Mesodermal cell (in vitro differentiated cells): Measurements from ENCODE around the gene TTK.

Source experiments
- H3K27ac ChIP-seq: 2 replicates; pipeline ENCODE4 v1.7.0; 2013; ENCODE audit warnings: mild to moderate bottlenecking, low read depth, low read length, moderate library complexity; ENCODE audit not compliant: severe bottlenecking
- H3K36me3 ChIP-seq: 2 replicates; pipeline ENCODE4 v1.7.1; 2013; ENCODE audit warnings: mild to moderate bottlenecking, low read length, moderate library complexity; ENCODE audit not compliant: control insufficient read depth, insufficient read depth
- H3K4me1 ChIP-seq: one replicate; pipeline ENCODE4 v1.7.1; 2013; ENCODE audit warnings: mild to moderate bottlenecking, low read length; ENCODE audit not compliant: insufficient read depth, control insufficient read depth, poor library complexity, severe bottlenecking
- H3K4me3 ChIP-seq: 2 replicates; pipeline ENCODE4 v1.7.0; 2013; ENCODE audit warnings: low read length, control low read depth, mild to moderate bottlenecking; ENCODE audit not compliant: insufficient read depth, poor library complexity, severe bottlenecking; ENCODE audit errors: extremely low read depth
- H3K9me3 ChIP-seq: 2 replicates; pipeline ENCODE4 v1.7.1; 2013; ENCODE audit warnings: mild to moderate bottlenecking, low read length, moderate library complexity; ENCODE audit not compliant: control insufficient read depth
- WGBS, 2 experiments: methylation state at CpG; one replicate each; pipeline ENCODE4 v1.1.5; 2013; ENCODE audit warnings: missing lambda C conversion rate in 2 of 2; ENCODE audit not compliant: insufficient coverage in 2 of 2; 5-methylcytosine and 5-hydroxymethylcytosine counted together

Gene TTK

DNA sequence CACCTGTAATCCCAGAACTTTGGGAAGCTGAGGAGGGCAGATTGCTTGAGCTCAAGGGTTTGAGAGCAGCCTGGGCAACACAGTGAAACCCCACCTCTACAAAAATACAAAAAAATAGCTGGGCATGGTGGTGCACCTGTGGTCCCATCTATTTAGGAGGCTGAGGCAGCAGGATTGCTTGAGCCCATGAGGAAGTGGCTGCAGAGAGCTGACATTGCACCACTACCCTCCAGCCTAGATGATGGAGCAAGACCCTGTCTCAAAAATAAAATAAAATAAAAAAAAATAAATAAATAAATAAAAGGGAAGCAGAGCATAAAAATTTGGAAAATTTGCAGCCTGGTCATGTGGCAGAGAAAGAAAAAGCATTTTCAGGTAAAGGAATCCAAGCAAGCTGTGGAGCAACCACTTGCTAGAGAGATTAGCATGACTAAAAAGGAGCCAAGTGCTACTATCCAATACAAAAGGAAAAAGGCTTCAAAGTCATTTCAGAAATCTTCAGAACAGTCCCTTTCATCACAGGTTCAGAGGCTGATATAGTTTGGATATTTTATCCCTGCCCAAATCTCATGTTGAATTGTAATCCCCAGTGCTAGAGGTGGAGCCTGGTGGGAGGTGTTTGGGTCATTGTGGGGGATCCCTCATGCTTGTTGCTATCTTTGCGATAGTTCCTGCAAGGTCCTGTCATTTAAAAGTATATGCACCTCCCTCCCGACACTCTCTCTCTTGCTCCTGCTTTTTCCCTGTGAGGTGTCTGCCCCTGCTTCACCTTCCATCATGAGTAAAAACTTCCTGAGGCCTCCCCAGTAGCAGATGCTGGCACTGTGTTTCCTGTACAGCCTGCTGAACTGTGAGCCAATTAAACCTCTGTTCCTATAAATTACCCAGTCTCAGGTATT is 11.2 kb upstream of the TTK start:
- H3K9me3 ChIP-seq, result no peaks in the 10 kb centered on the region
- no peaks in the 10 kb centered on the region for H3K36me3 ChIP-seq
- no peaks in the 10 kb centered on the region for H3K4me1 ChIP-seq
- no peak overlapping the region for H3K27ac ChIP-seq
- H3K4me3 ChIP-seq, result no peak overlapping the region
- WGBS, 2 experiments, result 29 to 33% methylated on average over 2 of the region's 2 CpGs

DNA sequence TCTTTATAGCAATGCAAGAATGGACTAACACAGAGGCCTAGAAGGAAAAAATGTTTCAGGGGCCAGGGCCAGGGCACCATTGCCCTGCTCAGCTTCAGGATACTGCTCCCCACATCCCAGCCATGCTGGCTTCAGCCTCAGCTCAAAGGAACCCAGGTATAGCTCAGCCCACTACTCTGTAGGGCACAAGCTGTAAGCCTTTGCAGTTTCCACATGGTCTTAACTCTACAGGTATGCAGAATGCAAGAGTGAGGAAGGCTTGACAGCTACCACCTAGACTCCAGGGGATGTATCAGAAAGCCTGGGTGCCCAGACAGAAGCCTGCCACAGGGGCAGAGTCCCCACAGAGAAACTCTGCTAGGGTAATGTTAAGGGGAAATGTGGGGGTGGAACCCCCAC is 10.5 kb upstream of the TTK start:
- H3K4me3 ChIP-seq, result no peak overlapping the region
- no peaks in the 10 kb centered on the region for H3K4me1 ChIP-seq
- no peak overlapping the region for H3K27ac ChIP-seq
- no peaks in the 10 kb centered on the region for H3K9me3 ChIP-seq
- no peaks in the 10 kb centered on the region for H3K36me3 ChIP-seq

DNA sequence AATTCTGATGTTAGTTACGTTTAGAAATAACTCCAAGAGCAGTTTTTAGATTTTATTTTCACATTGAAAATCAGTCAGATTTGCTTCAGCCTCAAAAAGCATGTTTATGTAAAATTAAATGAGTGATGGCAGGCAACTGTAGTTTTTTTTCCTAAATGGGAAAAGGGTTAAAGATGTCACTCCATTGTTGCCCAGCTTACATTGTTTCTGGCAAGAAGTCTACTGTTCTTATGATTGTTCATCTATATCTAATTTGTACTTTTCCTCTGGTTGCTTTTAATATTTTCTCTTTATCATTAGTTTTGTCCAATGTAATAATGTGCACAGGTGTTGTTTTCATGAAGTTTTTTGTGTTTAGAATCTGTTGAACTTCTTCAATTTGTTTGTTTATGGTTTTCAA is 6.7 kb upstream of the TTK start:
- Histone ChIP-seq H3K4me3 (no peak overlapping the region), H3K4me1 (no peaks in the 10 kb centered on the region), H3K27ac (no peak overlapping the region), H3K9me3 (no peaks in the 10 kb centered on the region), H3K36me3 (no peaks in the 10 kb centered on the region)
- no CpG with 5 or more reads among the region's 1 CpG for WGBS, 2 experiments

DNA sequence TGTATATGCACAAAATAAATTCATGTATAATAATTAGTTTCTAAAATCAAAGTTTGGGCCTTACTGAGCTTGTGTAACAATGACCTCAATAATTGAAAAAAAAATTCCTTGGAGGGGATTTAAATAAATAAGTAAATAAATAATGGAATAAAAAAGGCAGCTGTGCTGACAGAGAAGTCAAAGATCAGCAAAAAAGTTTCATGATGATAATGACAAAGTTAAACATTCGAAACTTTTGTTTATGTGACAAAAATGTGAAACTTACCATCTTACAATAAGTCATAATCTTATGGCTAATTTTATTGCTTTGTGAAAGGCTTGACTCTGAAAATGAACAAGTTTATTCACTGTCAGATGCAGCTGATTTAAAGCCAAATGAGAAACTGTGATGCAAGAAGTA is 3.1 kb upstream of the TTK start:
- Histone ChIP-seq H3K4me3 (no peak overlapping the region), H3K36me3 (peaks cover under 1% of the 10 kb centered on the region), H3K9me3 (no peaks in the 10 kb centered on the region), H3K4me1 (peaks cover 10% of the 10 kb centered on the region), H3K27ac (no peak overlapping the region)
- no CpG with 5 or more reads among the region's 1 CpG for WGBS, 2 experiments

DNA sequence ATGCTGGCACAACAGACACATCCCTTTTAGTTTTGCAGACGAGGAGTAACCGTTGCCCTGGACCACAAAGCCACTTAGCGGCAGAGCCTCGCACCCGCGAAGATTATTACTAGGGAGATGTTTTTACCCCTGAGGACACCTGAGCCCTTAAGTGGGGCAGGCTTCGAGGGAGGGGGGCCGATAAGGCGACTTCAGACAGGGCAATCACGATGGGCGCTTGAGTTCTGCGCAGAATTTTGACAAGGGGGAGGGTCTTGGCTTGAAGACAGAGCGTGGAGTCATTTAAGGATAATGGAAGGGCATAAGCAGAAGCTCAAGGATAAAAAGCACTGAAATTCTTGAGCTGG is 650 bp upstream of the TTK start:
- peak overlapping the region; percentile 76 for H3K4me3 ChIP-seq
- H3K36me3 ChIP-seq, result peaks cover 15% of the 10 kb centered on the region
- peaks cover 10% of the 10 kb centered on the region for H3K4me1 ChIP-seq
- no peaks in the 10 kb centered on the region for H3K9me3 ChIP-seq
- 74 to 83% methylated on average over 11 to 13 of the region's 13 CpGs for WGBS, 2 experiments
- peak overlapping the region; percentile 66 for H3K27ac ChIP-seq

DNA sequence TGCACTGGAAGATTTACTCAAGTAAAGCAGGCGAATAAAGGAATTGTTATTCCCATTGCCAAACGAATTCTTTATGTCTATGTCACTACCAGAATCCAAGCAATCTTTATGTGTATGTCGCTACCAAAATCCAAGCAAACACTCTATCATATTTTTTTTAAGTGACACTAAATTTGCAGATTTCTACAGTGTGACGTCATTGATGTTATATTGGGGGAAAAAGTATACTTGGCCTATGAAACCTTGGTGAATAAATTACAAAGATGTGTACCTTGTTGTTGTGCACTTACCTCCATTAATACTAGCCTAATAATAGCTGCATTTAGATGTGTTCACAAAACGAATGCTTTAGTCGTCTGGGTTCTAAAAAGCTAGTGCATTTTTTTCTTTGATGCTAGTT is 957 bp downstream of the TTK start:
- Histone ChIP-seq H3K9me3 (no peaks in the 10 kb centered on the region), H3K36me3 (peaks cover 28% of the 10 kb centered on the region), H3K4me1 (peaks cover 10% of the 10 kb centered on the region), H3K27ac (no peak overlapping the region), H3K4me3 (peak overlapping the region; percentile 76)
- WGBS, 2 experiments, result 61 to 75% methylated on average over 2 to 5 of the region's 6 CpGs

DNA sequence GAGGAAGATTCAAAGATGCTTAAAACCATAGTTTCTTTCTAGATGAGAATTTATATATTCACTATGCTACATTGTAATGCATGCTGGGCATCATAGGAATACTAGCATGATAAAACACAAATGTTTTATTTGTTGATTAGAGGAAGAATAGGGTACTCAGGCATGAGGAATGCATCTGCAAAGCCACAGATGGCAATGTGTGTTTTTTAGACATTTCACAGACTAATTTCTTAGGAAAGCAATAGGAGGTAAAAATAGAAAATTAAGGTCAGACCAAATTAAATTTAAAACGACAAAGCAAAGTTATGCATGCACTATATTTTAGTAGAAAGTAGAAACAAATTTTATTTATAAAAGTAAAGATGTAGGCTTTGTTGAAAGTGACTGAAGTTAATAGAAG is 2.1 kb downstream of the TTK start:
- H3K4me3 ChIP-seq, result no peak overlapping the region
- H3K4me1 ChIP-seq, result peaks cover 10% of the 10 kb centered on the region
- H3K36me3 ChIP-seq, result peaks cover 32% of the 10 kb centered on the region
- no peak overlapping the region for H3K27ac ChIP-seq
- WGBS, 2 experiments, result no CpG with 5 or more reads among the region's 1 CpG
- no peaks in the 10 kb centered on the region for H3K9me3 ChIP-seq

DNA sequence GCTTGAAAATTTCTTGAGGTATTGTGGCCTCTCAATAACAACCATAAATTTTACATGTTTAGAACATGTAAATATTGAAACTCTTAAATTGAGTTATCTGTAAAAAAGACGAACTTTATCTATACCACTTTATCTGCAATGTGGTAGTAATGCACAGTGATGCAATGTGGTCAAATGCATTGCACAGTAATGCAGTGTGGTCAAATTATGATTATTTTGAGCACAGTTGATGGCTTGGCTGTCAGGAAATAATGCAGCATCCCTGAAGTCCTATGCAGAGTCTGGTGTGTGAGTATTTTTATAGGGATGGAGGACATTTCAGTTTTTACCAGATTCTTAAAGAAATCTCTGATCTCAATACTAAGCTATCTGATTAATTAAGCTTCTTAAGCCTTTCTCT is 5.1 kb downstream of the TTK start:
- WGBS, 2 experiments, result no CpG with 5 or more reads among the region's 1 CpG
- Histone ChIP-seq H3K4me1 (peaks cover 7% of the 10 kb centered on the region), H3K9me3 (no peaks in the 10 kb centered on the region), H3K27ac (no peak overlapping the region), H3K36me3 (peaks cover 53% of the 10 kb centered on the region), H3K4me3 (no peak overlapping the region)

DNA sequence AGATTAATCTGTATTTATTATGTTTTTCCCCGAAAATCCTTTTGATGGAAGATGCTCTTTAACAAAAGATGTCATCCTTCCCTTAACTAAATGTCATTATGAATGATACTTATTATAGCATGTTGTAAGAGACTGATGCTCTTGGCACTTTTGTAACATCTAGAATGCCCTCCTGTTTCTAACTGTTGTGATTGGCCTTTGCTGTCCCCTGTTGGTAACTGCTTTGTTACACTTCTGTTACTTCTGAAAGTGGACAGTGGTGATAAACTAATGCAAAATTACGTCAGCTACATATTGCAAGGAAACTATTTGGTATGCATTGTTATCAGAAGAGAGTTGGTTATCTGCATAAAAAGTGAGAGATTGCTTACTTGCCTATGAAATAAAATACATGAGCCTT is 5.8 kb downstream of the TTK start:
- Histone ChIP-seq H3K27ac (no peak overlapping the region), H3K36me3 (peaks cover 61% of the 10 kb centered on the region), H3K9me3 (no peaks in the 10 kb centered on the region), H3K4me1 (peaks cover 7% of the 10 kb centered on the region), H3K4me3 (no peak overlapping the region)
- 100% methylated on average over 1 of the region's 2 CpGs for WGBS, 2 experiments

DNA sequence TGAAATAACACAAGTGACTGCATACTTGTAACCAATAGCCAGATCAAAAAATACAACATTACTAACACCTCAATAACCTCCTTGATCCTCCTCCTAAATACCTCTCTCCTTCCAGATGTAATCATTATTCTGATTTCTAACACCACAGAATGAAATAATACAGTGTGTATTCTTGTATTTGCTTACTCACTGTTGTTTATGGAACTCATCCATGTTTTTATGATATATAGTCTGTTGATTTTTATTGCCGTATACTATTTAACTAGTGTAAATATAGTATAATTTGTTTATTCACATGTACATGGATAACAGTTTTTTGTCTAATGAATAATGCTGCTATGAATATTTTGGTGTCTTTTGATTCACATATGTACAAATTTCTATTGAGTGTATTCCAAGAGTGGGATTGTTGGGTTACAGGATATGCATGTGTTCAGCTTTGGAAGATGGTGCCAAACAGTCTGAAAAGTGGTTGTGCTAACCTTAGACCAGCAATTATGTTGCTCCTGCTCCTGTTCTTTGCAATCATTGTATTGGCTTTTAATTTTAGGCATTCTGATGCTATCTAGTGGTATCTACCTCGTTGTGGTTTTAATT is 11.5 kb downstream of the TTK start:
- no peaks in the 10 kb centered on the region for H3K9me3 ChIP-seq
- WGBS, 2 experiments, result no CpG with 5 or more reads among the region's 2 CpGs

DNA sequence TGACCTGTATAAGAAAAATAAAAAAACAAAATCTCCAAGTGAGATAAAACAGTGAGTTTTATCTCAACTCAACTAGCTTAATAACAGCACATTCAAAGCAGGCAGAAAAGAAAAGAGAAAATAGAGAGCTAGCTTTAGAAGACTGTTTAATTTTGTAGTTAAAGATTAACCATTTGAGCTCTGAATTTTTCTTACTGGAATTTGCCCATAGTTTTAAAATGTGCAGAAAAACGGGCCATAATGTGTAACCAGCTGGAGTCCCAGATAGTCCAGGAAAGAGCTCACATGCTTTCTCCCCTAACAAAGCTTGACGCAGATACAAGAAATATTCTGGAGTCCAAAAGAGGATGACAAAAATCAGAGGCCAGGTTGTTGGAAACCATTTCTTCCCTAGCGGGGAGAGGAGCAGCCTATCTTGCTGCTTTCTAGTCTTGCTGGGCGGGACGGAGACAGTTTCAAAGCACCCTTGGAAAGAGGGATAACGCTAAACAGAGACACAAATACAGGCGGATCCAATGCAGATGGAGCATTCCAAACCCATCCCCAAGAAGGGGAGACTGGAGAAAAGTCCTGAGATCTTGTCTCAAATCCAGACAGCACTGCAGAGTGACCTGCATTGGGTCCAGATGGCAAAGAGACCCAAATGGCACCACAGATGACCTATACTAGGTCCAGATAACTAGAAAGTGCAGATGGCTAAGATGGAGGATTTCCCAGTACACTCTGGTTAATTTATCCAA is 16.1 kb downstream of the TTK start:
- Histone ChIP-seq H3K4me3 (no peak overlapping the region), H3K4me1 (no peaks in the 10 kb centered on the region), H3K9me3 (no peaks in the 10 kb centered on the region), H3K36me3 (peaks cover 61% of the 10 kb centered on the region), H3K27ac (no peak overlapping the region)
- 97 to 100% methylated on average over 5 to 7 of the region's 7 CpGs for WGBS, 2 experiments

More for the DNA sequence above, 11.5 kb downstream of the TTK start:
- H3K27ac ChIP-seq, result no peak overlapping the region
- H3K4me3 ChIP-seq, result no peak overlapping the region
- no peaks in the 10 kb centered on the region for H3K4me1 ChIP-seq
- peaks cover 56% of the 10 kb centered on the region for H3K36me3 ChIP-seq
